Activated T-cell treated with anti-CD3 and anti-CD28 coated beads, Interleukin-2, amount 50 U/mL, for 1 hour (primary cell): ENCODE results near the gene ACYP2.

Source experiments
- DNase-seq: peaks from one replicate; pipeline ENCODE4 v3.0.0-alpha.2; 2020

The ACYP2 gene

DNA sequence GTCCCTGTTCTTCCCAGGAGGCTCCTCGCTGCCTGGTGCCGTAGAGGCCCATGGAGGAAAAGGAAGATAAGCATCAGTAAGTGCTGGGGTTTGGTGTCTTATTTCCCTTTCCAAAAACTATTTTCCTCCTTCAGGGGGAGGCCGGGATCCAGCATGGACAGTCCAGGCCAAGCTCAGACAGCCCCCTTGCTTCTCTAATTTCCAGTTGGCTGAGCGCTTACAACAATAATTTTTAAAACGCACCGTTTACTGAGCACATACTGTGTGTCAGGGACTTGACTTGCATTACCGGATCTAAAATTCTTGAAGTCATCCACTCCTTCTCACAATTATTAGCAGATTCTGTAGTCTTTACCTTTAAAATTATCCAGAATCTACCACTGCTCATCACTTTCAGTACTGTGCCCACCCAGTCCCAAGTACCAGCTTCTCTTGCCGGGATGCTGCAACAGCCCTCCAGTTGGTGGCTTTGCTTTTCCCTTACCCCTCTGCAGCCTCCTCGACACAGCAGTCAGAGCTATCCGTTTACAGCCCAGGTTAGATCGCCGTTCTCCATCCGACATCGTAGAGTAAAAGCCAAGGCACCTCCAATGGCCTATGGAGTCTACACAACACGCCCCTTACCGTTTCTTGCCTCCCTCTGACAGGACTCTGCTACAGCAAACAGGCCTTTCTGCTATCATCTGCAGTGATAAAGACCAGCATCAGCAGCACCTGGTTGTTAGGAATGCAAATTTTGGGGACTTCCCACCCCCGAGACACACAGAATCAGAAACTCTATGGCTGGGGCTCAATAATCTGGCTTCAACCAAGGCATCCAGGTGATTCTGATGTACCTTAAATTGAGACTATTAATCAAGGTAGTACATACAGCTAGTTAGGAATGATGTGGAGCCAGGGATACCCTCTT lies 215.8 kb downstream of the ACYP2 start:
- DNase-seq: no peak

- no peak for DNase-seq
Observed at GRCh38 chr2:54332386-54332785, 217.0 kb downstream of the ACYP2 start.

GRCh38 chr2:54336136-54336976 lies 220.9 kb downstream of the ACYP2 start:
- DNase-seq: no peak

- no peak for DNase-seq
Observed at GRCh38 chr2:54336977-54337255, 221.5 kb downstream of the ACYP2 start.

- DNase-seq: no peak
Observed at GRCh38 chr2:54341656-54342055, 226.2 kb downstream of the ACYP2 start.

DNA sequence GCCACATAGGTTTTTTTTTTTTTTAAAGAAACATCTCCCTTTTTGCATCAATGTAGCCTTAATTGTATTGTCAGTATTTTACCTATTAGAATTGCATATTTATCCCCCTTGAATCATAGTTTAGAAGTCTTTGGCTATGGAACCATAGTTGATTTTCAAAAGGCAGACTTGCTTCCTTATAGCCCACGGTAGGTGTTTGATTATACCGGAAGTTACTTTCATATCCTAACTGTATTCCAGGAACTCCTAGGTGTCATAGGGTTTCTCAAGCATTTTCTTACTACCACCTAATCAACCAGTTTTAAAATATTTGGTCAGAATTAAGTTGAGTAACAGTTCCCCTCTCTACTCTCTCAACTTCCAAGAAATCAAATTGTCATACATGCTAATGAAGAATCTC lies 227.2 kb downstream of the ACYP2 start:
- no peak for DNase-seq

- no peak for DNase-seq
Observed at GRCh38 chr2:54347622-54348021, 232.2 kb downstream of the ACYP2 start.

- no peak for DNase-seq
Observed at GRCh38 chr2:54348646-54349045, 233.2 kb downstream of the ACYP2 start.

DNA sequence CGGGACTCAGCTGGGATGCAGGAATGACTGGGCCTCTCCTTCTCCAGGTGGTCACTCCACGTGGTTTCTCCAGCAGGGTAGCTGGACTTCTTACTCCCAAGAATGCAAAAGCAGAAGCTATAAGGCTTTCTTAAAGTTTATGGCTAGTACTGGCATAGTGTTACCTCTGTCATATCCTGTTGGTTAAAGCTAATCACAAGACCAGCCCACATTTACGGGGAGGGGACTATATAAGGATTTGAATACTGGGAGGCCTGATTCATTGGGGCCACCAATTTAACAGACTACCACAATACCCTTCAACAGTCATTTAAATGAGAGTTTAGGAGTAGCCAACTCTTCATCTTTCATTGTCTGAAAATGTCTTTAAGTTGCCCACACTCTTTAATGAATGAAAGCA lies 235.0 kb downstream of the ACYP2 start:
- DNase-seq: no peak

DNA sequence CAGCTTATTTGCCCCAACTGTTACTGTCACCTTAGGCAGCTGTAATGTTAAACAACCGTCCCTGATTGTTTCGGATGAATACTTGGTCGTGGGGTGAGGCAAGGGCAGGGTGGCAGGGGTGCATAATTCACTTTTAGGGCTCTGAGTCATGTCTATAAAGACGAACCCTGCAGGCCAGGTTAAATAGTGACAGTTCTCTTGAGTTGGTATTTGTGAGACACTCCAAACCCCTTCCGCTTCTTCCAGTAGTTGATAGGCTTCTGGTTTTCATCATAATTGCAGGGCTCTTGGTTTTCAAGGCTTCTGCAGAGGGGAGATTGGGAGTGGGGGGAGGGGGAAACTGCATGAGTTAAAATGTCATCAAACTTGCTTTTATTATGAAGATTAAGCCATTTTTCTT lies 237.8 kb downstream of the ACYP2 start:
- no peak for DNase-seq
